AG20443 (cell line): ENCODE results near the gene ZNF778.
A peak's percentile ranks its signal among the peaks of the same experiment; 100 is the strongest.
"Not testable (repeated sequence)": the region's sequence is repeated elsewhere in the genome, so short reads cannot be mapped to it uniquely, and the experiment has no call there.

ENCODE experiments used
- DNase-seq: peaks from one replicate; pipeline ENCODE4 v3.0.0; 2012; ENCODE audit warnings: low spot score, mixed read lengths

ZNF778 gene

GRCh38 chr16:89183463-89183862 is 34.0 kb upstream of the ZNF778 start:
- no peak for DNase-seq

GRCh38 chr16:89183975-89184676 is 33.4 kb upstream of the ZNF778 start:
- DNase-seq = no peak

GRCh38 chr16:89184677-89184932 is 32.9 kb upstream of the ZNF778 start:
- no peak for DNase-seq

- no peak for DNase-seq
These were observed 32.3 kb upstream of the ZNF778 start for GRCh38 chr16:89184933-89185794.

- not testable (repeated sequence) for DNase-seq
These were observed 31.5 kb upstream of the ZNF778 start for GRCh38 chr16:89185887-89186592.

- DNase-seq = not testable (repeated sequence)
These were observed 30.9 kb upstream of the ZNF778 start for GRCh38 chr16:89186593-89187031.

- DNase-seq = no peak
These were observed 30.3 kb upstream of the ZNF778 start for GRCh38 chr16:89187032-89187769.

GRCh38 chr16:89187770-89188392 is 29.6 kb upstream of the ZNF778 start:
- DNase-seq = no peak

GRCh38 chr16:89188471-89189357 is 28.8 kb upstream of the ZNF778 start:
- not testable (repeated sequence) for DNase-seq

- no peak for DNase-seq
These were observed 28.0 kb upstream of the ZNF778 start for GRCh38 chr16:89189358-89190025.

GRCh38 chr16:89190150-89190958 is 27.1 kb upstream of the ZNF778 start:
- no peak for DNase-seq

GRCh38 chr16:89191033-89191900 is 26.2 kb upstream of the ZNF778 start:
- no peak for DNase-seq

- DNase-seq = no peak
These were observed 25.7 kb upstream of the ZNF778 start for GRCh38 chr16:89191901-89192185.

- peak; percentile 66 for DNase-seq
These were observed 25.1 kb upstream of the ZNF778 start for GRCh38 chr16:89192186-89192955.

GRCh38 chr16:89192956-89193575 is 24.4 kb upstream of the ZNF778 start:
- DNase-seq = peak; percentile 85

GRCh38 chr16:89193576-89194293 is 23.8 kb upstream of the ZNF778 start:
- no peak for DNase-seq
